Stimulated activated CD4-positive, alpha-beta T cell treated with anti-CD3 and anti-CD28 coated beads, Interleukin-12 subunit alpha, Interleukin-12 subunit beta, amount 100 ng/mL, for 4 hours (primary cell): ENCODE results near the gene ZNF765.
"Not testable (repeated sequence)": the region's sequence is repeated elsewhere in the genome, so short reads cannot be mapped to it uniquely, and the experiment has no call there.

Source experiments
- DNase-seq: peaks from one replicate; pipeline ENCODE4 v3.0.0-alpha.2; 2020

ZNF765 gene

DNA sequence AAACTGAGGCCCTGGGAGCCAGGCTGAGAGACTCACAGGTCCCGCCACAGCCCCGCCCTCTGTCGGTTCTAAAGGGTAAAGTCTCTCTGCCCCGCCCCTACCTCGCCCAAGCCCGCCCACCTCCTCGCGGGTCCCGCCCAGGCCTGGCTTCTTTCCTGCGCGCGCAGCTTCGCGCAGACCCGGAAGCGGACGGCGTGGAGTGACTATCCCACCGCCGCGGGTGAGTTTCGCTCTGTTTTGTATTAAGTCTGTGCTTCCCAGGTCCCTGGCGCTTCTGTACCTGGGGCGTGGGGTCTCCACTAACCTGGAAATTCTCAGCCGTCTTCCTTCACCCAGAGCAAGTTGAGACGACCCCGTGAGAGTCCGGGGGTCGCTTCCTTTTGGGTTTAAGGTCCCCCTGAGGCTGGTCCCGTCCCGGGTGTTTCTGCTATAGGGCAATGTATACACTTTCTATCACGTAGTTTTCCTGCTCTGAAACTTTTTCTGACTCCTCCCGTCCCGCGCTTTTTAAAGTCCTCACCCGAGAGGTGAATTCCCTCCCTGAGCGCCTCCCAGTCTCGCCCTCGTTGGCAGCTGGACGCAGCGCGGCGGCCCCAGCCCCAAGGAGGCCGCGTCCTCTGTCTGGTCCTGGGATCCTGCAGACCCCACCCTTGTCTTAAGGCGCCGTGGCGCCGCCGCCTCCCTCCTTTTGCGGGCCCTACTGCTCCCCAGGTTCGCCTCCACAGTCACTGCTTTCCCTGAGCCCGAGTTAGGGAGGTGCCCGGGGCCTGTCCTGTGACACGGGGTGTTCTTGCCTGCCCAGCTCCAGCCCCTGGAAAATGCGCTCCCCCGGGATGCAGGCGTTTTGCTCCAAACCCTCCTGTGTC lies at the start of gene ZNF765:
Gene ZNF765 (plus strand): TSS at position 176 of the 866 bp plus-strand sequence. CDS start 2,867 bp downstream, outside the sequence.
- DNase-seq: peak; percentile 96

DNA sequence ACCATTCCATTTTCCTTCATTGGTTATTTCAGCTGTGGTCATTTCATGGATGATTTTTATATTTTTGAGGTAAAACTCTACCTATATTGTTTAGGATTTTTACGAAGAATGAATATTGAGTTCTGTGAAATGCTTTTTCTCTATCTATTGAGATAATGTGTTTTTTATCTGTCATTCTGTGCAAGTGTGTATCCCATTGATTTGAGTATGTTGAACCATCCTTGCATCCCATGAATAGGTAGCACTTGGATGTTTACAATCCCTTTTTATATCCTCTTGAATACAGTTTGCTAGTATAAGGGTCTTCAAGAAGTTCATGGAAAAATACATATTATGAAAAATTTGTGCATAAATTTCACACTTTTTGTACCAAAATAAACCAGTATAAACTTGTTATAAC lies 39.2 kb upstream of the ZNF765 start:
- no peak for DNase-seq

DNA sequence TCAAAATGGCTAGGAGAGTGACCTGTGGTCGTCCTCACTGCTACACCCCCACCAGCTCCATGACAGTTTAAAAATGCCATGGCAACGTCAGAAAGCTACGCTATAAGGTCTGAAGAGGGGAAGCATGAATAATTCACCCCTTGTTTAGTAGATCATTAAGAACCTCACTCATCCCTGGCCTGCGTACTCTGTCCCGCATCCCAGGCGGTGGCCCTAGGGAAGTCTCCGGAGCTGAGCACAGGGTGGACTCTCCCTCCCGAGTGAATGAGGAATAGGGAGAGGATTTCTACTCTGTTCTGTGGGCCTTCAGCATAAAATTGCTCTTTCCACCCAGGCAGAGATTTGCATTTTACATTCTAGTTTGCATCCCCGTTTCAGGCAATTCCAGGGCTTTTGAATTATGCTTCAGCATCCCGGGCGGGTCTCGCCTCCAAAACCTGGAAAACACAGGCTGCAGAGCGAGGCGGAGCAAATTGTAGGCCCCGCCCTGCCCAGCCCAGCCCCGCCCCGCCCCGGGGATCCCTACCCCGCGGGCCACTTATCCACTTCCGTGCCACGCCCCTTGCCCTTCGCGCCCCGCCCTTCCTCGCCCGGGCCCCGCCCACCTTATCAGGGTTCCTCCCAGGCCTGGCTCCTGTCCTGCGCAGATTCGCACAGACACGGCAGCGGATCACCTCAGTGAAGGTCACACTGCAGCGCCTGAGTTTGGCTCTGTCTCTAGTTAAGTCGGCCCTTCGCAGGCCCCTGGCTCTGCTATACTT lies 36.9 kb upstream of the ZNF765 start:
- DNase-seq: no peak

DNA sequence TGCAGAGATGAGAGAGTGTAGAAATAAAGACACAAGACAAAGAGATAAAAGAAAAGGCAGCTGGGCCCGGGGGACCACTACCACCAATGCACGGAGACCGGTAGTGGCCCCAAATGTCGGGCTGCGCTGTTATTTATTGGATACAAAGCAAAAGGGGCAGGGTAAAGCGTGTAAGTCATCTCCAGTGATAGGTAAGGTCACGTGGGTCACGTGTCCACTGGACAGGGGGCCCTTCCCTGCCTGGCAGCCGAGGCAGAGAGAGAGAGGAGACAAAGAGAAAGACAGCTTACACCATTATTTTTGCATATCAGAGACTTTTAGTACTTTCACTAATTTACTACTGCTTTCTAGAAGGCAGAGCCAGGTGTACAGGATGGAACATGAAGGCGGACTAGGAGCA lies 34.9 kb upstream of the ZNF765 start:
- DNase-seq: not testable (repeated sequence)

DNA sequence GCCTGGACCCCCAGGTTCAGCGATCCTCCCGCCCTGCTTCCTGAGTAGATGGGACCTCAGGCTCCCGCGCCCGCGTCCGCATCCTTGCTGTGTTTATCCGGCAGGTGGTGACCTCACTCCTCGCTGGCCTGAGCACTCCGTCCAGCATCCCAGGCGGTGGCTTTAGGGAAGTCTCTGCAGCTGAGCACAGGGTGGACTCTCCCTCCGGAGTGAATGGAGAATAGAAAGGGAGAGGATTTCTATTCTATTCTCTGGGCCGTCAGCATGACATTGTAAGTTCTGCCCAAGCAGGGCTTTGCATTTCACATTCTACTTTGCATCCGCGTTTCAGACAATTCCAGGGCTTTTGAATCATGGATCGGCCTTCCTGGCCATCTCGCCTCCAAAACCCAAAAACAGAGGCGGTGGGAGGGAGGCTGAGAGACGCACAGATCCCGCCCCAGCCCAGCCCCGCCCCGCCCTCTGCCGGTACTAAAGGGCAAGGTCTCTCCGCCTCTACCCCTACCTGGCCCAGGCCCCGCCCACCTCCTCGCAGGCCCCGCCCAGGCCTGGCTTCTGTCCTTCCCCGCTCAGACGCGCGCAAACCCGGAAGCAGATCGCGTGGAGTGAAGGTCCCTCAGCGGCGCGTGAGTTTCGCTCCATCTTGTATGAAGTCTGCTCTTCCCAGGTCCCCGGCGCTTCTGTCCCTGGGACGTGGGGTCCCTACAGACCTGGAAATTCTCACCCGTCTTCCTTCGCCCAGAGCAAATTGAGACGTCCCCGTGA lies 29.6 kb upstream of the ZNF765 start, which contains the start of gene ZNF525:
Gene ZNF525 (plus strand): TSS at position 572 of the 765 bp plus-strand sequence. CDS start 6,577 bp downstream, outside the sequence.
- DNase-seq: peak; percentile 98

DNA sequence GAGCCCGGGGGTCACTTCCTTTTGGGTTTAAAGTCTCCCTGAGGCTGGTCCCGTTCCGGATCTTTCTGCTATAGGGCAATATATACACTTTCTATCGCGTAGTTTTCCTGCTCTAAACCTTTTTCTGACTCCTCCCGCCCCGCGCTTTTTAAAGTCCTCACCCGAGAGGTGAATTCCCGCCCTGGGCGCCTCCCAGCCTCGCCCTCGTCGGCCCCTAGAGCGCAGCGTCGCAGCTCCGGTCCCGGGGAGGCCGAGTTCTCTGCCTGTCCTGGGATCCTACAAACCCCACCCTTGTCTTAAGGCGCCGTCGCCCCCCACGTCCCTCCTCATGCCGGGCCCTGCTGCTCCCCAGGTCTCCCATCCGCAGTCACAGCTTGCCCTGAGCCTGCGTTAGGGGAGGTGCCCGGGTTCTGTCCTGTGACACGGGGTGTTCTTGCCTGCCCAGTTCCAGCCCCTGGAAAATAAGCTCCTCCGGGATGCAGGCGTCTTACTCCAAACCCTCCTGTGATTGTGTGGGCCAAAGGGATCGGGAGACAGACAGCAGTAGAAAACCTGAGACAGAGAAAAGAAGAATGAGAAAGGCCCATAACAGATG lies 29.0 kb upstream of the ZNF765 start:
- peak; percentile 32 for DNase-seq

DNA sequence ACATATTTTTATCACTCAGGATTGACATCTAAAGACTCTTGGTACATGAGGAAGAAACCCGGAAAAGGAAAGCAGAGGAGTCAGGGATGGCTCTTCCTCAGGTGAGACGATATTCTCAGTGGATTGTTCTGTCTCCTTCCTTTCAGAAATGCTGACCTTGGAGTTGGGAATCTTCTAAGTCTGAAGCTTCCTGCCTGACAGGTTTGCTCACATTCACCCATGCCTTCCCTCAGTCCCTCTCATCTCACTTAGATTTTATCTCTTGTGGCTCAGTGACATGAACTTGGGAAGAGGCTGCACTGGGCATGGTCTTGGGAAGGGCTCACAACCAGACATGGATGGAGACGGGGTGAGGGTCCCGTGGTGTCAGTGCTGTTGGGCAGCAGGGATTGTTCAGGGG lies 22.8 kb upstream of the ZNF765 start:
- DNase-seq: no peak

DNA sequence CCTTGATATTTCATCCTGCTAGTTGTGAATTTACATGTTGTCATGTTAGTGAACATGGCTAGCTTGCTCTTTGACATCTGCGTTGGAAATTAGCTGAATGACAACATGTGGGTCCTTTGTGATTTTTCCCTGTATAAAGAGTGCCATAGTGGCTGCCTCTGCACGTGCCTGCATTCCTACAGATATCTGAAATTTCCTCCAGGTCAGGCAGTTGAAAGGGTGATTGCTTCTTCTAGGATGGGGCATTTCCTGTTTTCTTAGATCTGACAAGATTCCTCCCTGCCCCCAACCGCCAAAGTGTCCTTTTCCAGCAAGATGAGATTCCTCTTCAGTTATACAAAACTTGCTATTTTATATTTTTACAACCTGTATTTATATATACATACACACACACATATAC lies 20.7 kb upstream of the ZNF765 start:
- DNase-seq: no peak

DNA sequence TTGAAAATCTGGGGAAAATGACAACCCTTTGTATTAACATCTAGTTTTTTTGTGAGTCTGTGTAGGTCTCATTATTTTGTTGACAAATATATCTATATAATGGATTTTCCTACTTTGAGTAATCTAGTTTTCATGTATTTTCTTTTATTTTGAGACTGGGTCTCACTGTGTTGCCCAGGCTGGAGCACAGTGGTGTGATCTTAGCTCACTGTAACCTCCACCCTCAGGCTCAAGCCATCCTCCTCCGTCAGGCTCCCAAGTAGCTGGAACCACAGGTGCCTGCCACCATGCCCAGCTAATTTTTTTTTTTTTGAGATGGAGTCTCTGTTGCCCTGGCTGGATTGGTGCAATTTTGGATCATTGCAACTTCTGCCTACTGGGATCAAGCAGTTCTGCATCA lies 20.2 kb upstream of the ZNF765 start:
- no peak for DNase-seq

DNA sequence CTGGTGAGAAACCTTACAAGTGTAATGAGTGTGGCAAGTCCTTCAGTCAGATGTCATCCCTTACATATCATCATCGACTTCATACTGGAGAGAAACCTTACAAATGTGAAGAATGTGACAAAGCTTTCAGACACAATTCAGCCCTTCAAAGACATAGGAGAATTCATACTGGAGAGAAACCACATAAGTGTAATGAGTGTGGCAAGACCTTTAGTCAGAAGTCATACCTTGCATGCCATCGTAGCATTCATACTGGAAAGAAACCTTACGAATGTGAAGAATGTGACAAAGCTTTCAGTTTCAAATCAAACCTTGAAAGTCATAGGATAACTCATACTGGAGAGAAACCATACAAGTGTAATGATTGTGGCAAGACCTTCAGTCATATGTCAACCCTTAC lies 13.6 kb upstream of the ZNF765 start:
- DNase-seq: no peak

DNA sequence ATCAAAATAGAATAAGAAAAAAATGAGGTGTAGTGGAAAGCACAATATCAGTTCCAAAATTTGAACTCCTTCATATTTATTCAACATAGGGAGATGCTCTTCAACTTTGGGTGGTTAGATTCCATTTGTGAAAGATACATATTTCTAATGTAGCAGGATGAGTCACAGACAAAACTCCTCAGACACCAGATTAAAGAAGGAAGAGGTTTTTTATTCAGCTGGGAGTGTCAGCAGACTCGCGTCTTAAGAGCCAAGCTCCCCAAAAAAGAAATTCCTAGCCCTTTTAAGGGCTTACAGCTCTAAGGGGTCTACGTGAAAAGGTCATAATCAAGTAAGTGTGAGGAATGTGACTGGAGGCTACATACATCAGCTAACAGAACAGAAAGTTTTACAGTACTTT lies 6.8 kb upstream of the ZNF765 start:
- DNase-seq: no peak

DNA sequence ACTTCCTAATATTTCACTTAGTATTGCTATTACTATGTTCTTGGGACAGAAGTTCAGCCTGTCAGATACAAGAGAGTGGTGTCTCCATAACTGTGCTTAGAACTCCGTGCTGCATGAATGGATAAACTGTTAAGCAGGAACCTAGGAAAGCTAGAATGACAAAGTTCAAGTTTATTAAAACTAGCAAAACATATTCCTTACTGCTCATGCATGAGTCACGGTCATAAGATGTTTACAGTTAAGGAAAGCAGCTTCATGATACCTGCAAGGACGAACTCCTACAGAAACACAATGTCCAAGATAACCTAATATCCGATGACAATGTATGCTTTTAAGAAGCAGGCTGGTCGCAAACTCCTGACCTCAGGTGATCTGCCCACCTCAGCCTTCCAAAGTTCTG lies 6.0 kb upstream of the ZNF765 start:
- DNase-seq: no peak

DNA sequence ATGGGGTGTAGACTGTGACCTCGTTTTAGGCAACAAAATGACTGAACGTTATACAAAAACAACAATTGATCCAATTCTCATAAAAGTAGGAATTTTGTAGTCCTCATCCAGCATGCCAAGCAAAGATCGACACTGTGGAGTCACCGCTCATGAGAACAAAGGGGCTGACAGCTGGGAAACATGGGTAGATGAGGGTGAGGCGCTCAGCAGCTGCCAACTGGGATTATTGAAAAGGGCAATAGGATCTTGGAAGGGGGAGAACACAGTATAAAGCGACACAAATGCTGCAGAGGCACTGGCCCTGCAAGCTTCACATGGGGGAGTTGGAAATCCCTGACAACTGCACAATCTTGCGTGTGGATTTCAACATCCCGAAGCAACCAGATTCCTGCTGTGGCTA lies 5.4 kb upstream of the ZNF765 start:
- no peak for DNase-seq

DNA sequence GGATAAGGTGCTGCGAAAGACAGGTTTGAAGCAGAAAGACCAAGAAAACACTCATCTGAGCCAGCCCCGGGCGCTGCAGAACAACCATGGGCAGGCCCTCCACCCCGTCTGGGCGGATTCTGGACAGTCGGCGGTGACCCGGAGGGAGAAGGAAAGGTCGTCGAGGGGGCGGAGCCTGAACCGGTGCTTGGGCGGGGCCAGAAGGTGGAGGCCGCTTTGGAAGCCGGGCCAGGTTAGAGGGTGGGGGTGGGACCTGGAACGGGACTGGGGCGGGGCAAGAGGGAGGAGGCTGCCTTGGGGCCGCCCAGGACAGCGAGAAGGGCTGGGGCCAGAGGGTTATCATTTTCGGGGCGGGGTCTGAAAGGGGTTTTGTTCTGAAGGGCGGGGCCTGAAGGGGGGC lies 5.0 kb upstream of the ZNF765 start:
- no peak for DNase-seq

DNA sequence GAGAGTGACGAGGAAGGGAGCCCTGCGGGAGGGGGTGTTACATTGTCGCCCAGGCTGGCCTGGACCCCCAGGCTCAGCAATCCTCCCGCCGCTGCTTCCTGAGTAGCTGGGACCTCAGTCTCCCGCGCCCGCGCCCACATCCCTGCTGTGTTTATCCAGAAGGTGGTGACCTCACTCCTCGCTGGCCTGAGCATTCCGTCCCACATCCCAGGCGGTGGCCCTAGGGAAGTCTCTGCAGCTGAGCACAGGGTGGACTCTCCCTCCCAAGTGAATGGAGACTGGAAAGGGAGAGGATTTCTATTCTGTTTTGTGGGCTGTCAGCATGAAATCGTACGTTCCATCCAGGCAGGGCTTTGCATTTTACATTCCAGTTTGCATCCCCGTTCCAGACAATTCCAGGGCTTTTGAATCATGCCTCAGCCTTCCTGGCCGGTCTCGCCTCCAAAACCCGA lies 401 bp upstream of the ZNF765 start:
- no peak for DNase-seq

DNA sequence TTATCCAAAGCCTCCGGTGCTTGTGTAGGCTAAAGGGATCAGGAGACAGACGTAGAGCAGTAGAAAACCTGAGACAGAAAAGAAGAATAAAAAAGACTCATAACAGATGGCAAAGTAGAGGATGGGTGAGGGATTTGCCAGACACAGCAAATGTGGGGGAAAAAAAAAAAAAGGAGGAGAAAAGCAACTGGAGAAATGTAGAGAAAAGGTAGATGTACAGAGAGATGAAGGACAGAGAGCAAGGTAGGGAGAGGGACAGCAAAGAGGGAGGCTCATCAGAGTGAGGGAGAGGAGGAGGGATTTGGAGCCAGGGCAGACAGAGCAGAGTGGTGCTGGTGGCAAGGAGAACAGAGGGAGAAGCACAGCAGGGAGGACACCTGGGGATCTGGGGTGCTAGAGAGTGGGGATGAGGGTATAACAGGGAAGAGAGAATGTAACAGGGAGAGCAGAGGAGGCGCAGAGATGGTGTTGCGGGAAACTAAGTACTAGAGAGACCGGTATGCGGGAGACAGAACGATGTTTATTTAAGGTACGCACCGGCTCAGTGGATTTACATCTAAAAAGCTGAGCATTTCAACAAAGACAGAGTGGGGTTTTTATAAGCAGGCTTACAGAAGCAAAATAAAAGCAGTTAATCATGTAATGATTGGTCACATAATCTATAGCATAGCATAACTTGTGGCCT lies 1.0 kb downstream of the ZNF765 start:
- not testable (repeated sequence) for DNase-seq

DNA sequence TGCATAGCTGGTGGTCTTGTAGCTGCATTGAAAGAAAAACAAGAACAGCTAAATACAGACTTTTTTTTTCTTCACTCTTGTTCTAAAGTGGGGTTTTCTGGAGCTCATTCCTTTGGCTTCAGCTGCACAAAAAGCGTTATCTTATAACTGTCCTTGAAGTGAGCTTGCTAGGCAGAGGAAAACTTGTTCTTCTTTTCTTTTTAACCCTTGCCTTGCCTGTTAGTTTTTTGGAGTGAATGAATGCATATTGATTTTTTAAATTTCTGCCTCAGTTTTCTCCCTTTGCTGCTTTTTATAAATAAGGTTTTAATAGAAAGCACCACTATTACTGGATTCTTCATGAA lies 1.5 kb downstream of the ZNF765 start:
- no peak for DNase-seq

DNA sequence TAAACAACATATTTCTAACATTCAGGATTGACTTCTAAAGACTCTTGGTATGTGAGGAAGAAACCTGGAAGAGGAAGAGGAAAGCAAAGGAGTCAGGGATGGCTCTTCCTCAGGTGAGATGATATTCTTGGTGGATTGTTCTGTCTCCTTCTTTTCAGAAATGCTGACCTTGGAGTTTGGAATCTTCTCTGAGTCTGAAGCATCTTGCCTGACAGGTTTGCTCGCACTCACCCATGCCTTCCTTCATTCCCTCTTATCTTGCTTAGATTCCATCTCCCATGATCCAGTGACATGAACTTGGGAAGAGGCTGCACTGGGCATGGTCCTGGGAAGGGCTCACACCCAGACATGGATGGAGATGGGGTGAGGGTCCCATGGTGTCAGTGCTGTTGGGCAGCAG lies 3.0 kb downstream of the ZNF765 start:
- DNase-seq: not testable (repeated sequence)

DNA sequence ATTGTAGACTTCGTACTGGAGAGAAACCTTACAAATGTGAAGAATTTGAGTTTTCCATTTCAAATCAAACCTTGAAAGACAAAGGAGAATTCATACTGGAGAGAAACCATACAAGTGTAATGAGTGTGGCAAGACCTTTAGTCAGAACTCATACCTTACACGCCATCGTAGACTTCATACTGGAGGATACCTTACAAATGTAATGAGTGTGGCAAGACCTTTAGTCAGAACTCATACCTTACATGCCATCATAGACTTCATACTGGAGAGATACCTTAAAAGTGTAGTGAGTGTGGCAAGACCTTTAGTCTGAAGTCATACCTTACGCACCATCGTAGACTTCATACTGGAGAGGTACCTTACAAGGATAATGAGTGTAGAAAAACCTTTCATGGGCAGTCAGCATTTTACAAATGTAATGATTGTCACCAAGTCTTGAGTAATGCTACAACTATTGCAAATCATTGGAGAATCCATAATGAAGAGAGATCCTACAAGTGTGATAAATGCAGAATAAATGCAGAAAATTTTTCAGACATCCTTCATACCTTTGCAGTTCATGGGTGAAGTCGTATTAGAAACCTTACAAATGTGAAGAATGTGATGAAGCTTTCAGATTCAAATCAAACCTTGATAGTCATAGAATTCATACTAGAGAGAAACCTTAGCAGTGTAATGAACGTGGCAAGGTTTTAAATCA lies 14.7 kb downstream of the ZNF765 start:
- DNase-seq: no peak

DNA sequence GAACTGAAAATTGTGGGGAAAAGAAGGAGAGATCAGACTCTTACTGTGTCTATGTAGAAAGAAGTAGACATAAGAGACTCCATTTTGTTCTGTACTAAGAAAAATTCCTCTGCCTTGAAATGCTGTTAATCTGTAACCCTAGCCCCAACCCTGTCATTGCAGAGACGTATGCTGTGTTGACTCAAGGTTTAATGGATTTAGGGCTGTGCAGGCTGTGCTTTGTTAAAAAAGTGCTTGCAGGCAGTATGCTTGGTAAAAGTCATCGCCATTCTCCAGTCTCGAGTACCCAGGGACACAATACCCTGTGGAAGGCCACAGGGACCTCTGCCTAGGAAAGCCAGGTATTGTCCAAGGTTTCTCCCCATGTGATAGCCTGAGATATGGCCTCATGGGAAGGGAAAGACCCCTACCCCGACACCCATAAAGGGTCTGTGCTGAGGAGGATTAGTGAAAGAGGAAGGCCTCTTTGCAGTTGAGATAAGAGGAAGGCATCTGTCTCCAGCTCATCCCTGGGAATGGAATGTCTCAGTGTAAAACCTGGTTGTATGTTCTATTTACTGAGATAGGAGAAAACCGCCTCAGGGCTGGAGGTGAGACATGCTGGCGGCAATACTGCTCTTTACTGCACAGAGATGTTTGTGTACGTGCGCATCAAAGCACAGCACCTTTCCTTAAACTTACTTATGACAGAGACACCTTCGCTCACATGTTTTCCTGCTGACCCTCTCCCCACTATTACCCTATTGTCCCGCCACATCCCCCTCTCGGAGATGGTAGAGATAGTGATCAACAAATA lies 25.8 kb downstream of the ZNF765 start:
- not testable (repeated sequence) for DNase-seq

DNA sequence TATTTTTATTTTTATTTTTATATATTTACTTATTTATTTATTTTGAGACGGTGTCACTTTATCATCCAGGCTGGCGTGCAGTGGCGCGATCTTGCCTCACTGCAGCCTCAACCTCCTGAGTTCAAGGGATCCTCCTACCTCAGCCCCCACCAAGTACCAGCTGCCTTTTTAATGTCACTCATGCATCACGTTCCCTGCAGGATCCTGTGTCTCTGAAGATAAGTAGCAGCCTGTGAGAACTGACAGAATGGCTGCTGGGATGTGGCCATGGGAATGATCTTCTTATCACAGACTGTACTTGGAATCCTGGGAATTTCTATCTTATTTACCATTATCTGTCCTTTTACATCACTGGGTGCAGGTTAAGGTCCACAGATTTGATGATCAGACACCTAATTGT lies 27.6 kb downstream of the ZNF765 start:
- DNase-seq: no peak
